OCI-LY3 (cell line): ENCODE data around the gene LINGO3.

Experiments
- H2AFZ ChIP-seq: fragments of 200-600, 300-600 bp; shearing (Covaris generic); 2 replicates; pipeline ENCODE4 v1.6.0; 2014; ENCODE audit warnings: antibody characterized with exemption, low read depth, low read length
- H3K27ac ChIP-seq: fragments of 200-600, 300-600 bp; sonication (generic); 2 replicates; pipeline ENCODE4 v1.5.1; 2014; ENCODE audit warnings: mild to moderate bottlenecking, low read length, moderate library complexity, mixed read lengths
- H3K27me3 ChIP-seq: fragments of 200-600, 300-600 bp; sonication (generic); 2 replicates; pipeline ENCODE4 v1.6.1; 2014; ENCODE audit warnings: low read depth, low read length, mixed read lengths
- H3K36me3 ChIP-seq: fragments of 200-600, 300-600 bp; sonication (generic); replicated peaks from 2 replicates; pipeline ENCODE3; 2014; ENCODE audit warnings: low read depth, low read length, mixed read lengths
- H3K4me1 ChIP-seq: fragments of 300-600, 200-600 bp; sonication (generic); 2 replicates; pipeline ENCODE4 v1.6.1; 2014; ENCODE audit warnings: low read length, mixed read lengths
- H3K4me2 ChIP-seq: fragments of 200-600, 300-600 bp; sonication (generic); 2 replicates; pipeline ENCODE4 v1.6.1; 2014; ENCODE audit warnings: low read length, mixed read lengths
- H3K4me3 ChIP-seq: fragments of 300-600, 200-600 bp; sonication (generic); 2 replicates; pipeline ENCODE4 v1.5.1; 2014; ENCODE audit warnings: antibody characterized with exemption, mild to moderate bottlenecking, low read length, moderate library complexity
- H3K79me2 ChIP-seq: fragments of 300-600, 200-600 bp; shearing (Covaris generic); 2 replicates; pipeline ENCODE4 v1.6.1; 2014; ENCODE audit warnings: mild to moderate bottlenecking, low read length, mixed read lengths
- H3K9ac ChIP-seq: fragments of 300-600, 200-600 bp; shearing (Covaris generic); 2 replicates; pipeline ENCODE4 v1.6.0; 2014; ENCODE audit warnings: mild to moderate bottlenecking, low read length, moderate library complexity
- H3K9me3 ChIP-seq: fragments of 200-600, 300-600 bp; shearing (Covaris generic); 2 replicates; pipeline ENCODE4 v1.6.1; 2014; ENCODE audit warnings: low read length, mixed read lengths; ENCODE audit not compliant: insufficient read depth
- H4K20me1 ChIP-seq: fragments of 200-600, 300-600 bp; sonication (generic); 2 replicates; pipeline ENCODE4 v1.6.1; 2016; ENCODE audit warnings: low read length, mixed read lengths; ENCODE audit not compliant: insufficient read depth
- EZH2phosphoT487 ChIP-seq: fragments of 200-600 bp; shearing (Covaris generic); IDR thresholded peaks from 2 replicates; pipeline ENCODE4 v1.6.1; 2018; ENCODE audit warnings: antibody characterized with exemption, mixed run types, low read depth
- TF ChIP-seq, protein P1 (sequence below): fragments of 200-600, 300-600 bp; sonication (generic); IDR thresholded peaks from 2 replicates; pipeline ENCODE4 v1.5.1; 2014; ENCODE audit warnings: antibody characterized with exemption, low read length, low read depth

Gene LINGO3

DNA sequence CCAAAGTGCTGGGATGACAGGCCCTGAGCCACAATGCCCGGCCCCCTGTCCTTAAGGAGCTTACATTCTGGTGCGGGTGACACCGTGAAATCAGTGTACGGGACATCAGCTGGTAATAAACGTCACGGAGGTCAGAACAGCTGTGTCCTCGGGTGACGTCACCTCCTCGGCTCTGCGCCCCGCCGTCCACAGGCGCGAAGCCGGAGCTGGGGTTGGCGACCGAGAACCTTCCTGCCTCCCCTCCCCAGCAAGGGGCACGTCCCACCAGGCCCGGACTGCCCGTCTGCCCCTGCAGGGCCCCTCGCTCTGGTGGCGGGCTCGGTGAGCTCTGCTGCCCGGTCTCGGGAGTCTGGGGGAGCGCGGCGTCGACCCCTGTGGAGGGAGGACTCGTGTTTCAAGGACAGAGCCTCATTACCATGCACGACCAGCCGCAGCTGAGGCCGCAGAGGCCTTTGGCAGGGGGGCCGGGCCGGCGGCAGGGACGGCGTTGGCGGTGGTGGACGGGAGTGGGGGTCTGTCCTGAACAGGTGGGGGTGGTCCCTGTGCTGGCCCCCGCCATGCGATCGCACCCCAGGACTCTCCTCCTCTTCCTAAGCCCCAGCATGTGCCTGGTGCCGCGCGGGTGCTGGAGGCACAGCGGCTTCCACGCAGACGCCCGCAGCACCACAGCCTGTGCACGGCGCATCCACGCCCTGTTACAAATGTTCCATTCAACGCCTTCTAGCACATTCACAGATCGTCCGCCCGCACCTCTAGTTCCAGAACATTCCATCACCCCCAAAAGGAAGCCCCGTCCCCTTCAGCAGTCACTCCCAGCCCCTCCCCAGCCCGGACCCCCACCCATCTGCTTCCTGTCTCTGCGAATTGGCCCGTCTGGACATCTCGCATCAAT is 5.4 kb downstream of the LINGO3 start:
- H3K9me3 ChIP-seq: no peaks in the 10 kb centered on the region
- no peak overlapping the region for H3K27ac ChIP-seq
- no peak overlapping the region for H3K4me2 ChIP-seq
- no peak overlapping the region for H3K4me3 ChIP-seq
- H4K20me1 ChIP-seq: no peaks in the 10 kb centered on the region
- no peaks in the 10 kb centered on the region for H3K36me3 ChIP-seq
- H3K27me3 ChIP-seq: peaks cover 7% of the 10 kb centered on the region; the same call in 1 of the 2 replicates
- H2AFZ ChIP-seq: no peak overlapping the region
- H3K79me2 ChIP-seq: no peaks in the 10 kb centered on the region
- no peaks in the 10 kb centered on the region for H3K4me1 ChIP-seq
- no peak for TF ChIP-seq EZH2phosphoT487
- TF ChIP-seq, protein P1, sequence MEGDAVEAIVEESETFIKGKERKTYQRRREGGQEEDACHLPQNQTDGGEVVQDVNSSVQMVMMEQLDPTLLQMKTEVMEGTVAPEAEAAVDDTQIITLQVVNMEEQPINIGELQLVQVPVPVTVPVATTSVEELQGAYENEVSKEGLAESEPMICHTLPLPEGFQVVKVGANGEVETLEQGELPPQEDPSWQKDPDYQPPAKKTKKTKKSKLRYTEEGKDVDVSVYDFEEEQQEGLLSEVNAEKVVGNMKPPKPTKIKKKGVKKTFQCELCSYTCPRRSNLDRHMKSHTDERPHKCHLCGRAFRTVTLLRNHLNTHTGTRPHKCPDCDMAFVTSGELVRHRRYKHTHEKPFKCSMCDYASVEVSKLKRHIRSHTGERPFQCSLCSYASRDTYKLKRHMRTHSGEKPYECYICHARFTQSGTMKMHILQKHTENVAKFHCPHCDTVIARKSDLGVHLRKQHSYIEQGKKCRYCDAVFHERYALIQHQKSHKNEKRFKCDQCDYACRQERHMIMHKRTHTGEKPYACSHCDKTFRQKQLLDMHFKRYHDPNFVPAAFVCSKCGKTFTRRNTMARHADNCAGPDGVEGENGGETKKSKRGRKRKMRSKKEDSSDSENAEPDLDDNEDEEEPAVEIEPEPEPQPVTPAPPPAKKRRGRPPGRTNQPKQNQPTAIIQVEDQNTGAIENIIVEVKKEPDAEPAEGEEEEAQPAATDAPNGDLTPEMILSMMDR: no peak
- no peak overlapping the region for H3K9ac ChIP-seq

DNA sequence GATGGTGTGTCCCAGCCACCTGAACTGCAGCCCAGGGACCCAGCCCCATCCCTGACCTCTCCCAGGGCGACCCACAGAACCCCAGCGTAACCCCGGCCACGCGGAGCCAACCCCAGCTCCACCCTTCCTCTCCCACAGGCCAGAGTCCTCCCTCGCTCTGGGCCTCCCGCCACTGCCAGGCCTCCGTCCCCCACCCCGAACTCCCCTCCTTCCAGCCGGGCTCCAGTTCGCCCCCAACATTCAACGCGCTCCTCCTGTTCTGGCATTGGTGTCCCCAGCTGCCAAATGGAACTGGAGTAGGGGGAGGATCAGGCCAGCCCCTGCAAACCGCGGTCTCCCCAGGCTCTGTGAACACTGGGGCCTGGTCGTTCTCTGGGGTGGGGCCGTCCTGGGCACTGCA is 7.4 kb downstream of the LINGO3 start:
- Histone ChIP-seq H3K4me2 (no peak overlapping the region), H4K20me1 (no peaks in the 10 kb centered on the region), H2AFZ (no peak overlapping the region), H3K4me1 (no peaks in the 10 kb centered on the region), H3K27ac (no peak overlapping the region), H3K9ac (no peak overlapping the region), H3K27me3 (no peaks in the 10 kb centered on the region; the same call in 1 of the 2 replicates), H3K36me3 (no peaks in the 10 kb centered on the region), H3K79me2 (no peaks in the 10 kb centered on the region), H3K4me3 (no peak overlapping the region), H3K9me3 (no peaks in the 10 kb centered on the region)
- TF ChIP-seq, protein P1: no peak
- no peak for TF ChIP-seq EZH2phosphoT487

DNA sequence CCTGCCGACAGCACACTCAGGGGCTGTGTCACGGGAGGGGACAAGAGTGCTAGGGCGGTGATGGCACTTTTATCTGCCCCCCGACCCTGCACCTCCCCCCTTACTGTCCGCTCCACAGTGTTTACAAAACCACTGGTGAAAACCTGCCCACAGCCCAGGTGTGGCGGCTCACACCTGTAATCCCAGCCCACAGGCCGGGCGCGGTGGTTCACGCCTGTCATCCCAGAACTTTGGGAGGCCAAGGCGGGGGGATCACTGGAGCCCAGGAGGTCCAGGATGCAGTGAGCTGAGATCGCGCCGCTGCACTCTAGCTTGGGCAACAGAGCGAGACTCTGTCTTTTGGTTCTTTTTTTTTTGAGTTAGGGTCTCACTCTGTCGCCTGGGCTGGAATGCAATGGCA is 11.8 kb downstream of the LINGO3 start:
- H3K4me1 ChIP-seq: no peaks in the 10 kb centered on the region
- H3K27me3 ChIP-seq: no peaks in the 10 kb centered on the region; the same call in 1 of the 2 replicates
- H3K9ac ChIP-seq: no peak overlapping the region
- no peak overlapping the region for H3K4me2 ChIP-seq
- H3K79me2 ChIP-seq: no peaks in the 10 kb centered on the region
- no peaks in the 10 kb centered on the region for H3K9me3 ChIP-seq
- no peak overlapping the region for H3K4me3 ChIP-seq
- H2AFZ ChIP-seq: no peak overlapping the region
- no peak for TF ChIP-seq EZH2phosphoT487
- TF ChIP-seq, protein P1: no peak
- H4K20me1 ChIP-seq: no peaks in the 10 kb centered on the region
- H3K27ac ChIP-seq: no peak overlapping the region
- no peaks in the 10 kb centered on the region for H3K36me3 ChIP-seq

DNA sequence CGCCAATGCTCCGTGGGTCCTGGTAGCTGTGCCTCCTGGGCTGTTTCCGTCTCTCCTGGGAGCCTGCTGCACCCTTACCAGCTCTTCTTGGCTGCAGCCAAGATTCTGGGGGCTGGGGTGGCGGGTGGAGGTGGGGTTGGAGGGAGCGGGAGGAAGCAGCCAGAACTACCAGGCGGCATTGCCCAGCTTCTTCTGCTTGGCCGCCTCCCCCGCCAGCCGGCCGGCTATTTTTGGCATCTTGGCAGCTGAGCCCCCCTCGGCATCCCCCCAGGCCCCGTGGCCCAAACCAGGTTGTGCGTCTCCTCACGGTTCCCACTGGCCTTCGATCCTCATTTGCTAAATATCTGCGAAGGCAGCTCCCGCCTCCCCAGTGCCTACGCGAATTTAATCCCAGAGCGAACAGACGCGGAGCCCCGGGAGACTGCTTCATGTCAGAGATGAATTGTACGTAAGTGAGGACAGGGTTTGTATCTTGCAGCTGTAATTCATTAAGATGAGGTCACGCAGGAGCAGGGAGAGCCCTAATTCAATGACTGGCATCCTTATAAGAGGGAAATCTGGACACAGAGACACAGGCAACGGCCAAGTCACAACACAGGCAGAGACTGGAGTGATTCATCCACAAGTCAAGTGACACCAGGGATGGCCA is 13.1 kb downstream of the LINGO3 start:
- peaks cover 6% of the 10 kb centered on the region for H3K4me1 ChIP-seq
- no peaks in the 10 kb centered on the region for H3K36me3 ChIP-seq
- H3K4me3 ChIP-seq: no peak overlapping the region
- no peak overlapping the region for H3K27ac ChIP-seq
- H3K9ac ChIP-seq: no peak overlapping the region
- no peaks in the 10 kb centered on the region; the same call in 1 of the 2 replicates for H3K27me3 ChIP-seq
- TF ChIP-seq EZH2phosphoT487: no peak
- TF ChIP-seq, protein P1: no peak
- H4K20me1 ChIP-seq: no peaks in the 10 kb centered on the region
- H2AFZ ChIP-seq: no peak overlapping the region
- no peaks in the 10 kb centered on the region for H3K79me2 ChIP-seq
- H3K4me2 ChIP-seq: no peak overlapping the region
- no peaks in the 10 kb centered on the region for H3K9me3 ChIP-seq
